Stromal cell of bone marrow (primary cell): ENCODE measurements around the gene CSF1R.

Source experiments
- DNase-seq: peaks from one replicate; pipeline ENCODE4 v3.0.0-alpha.2; 2012; ENCODE audit warnings: low read depth

CSF1R gene

GRCh38 chr5:150120617-150121447 is 34.5 kb upstream of the CSF1R start:
- DNase-seq, result no peak

- no peak for DNase-seq
These were observed 33.7 kb upstream of the CSF1R start for GRCh38 chr5:150120062-150120441.

GRCh38 chr5:150119421-150120061 is 33.2 kb upstream of the CSF1R start:
- DNase-seq, result no peak

- no peak for DNase-seq
These were observed 32.3 kb upstream of the CSF1R start for GRCh38 chr5:150118561-150119229.

- DNase-seq, result no peak
These were observed 31.7 kb upstream of the CSF1R start for GRCh38 chr5:150117945-150118560.

GRCh38 chr5:150116667-150117400 is 30.5 kb upstream of the CSF1R start:
- DNase-seq, result no peak

- DNase-seq, result no peak
These were observed 28.5 kb upstream of the CSF1R start for GRCh38 chr5:150114773-150115408.

GRCh38 chr5:150114102-150114641 is 27.8 kb upstream of the CSF1R start:
- DNase-seq, result no peak

GRCh38 chr5:150113047-150113744 is 26.8 kb upstream of the CSF1R start:
- DNase-seq, result peak; percentile 10

- peak; percentile 90 for DNase-seq
These were observed 26.1 kb upstream of the CSF1R start for GRCh38 chr5:150112201-150113046.

- no peak for DNase-seq
These were observed 24.8 kb upstream of the CSF1R start for GRCh38 chr5:150111122-150111521.

GRCh38 chr5:150109921-150110320 is 23.6 kb upstream of the CSF1R start:
- DNase-seq, result no peak

GRCh38 chr5:150108711-150109514 is 22.6 kb upstream of the CSF1R start:
- no peak for DNase-seq

- DNase-seq, result no peak
These were observed 21.6 kb upstream of the CSF1R start for GRCh38 chr5:150107909-150108447.

- no peak for DNase-seq
These were observed 20.5 kb upstream of the CSF1R start for GRCh38 chr5:150106674-150107426.

GRCh38 chr5:150105928-150106615 is 19.7 kb upstream of the CSF1R start:
- DNase-seq, result no peak

- DNase-seq, result no peak
These were observed 18.2 kb upstream of the CSF1R start for GRCh38 chr5:150104550-150104870.
